ENCODE data around the gene RGS9BP. TPM values are rescaled to one million over a fixed set of nuclear protein-coding genes. Genes with fewer than 3 reads are reported as not detected.

Gene RGS9BP
- total RNA-seq, 1 experiment from 2014 or later, result 0.05 TPM

DNA sequence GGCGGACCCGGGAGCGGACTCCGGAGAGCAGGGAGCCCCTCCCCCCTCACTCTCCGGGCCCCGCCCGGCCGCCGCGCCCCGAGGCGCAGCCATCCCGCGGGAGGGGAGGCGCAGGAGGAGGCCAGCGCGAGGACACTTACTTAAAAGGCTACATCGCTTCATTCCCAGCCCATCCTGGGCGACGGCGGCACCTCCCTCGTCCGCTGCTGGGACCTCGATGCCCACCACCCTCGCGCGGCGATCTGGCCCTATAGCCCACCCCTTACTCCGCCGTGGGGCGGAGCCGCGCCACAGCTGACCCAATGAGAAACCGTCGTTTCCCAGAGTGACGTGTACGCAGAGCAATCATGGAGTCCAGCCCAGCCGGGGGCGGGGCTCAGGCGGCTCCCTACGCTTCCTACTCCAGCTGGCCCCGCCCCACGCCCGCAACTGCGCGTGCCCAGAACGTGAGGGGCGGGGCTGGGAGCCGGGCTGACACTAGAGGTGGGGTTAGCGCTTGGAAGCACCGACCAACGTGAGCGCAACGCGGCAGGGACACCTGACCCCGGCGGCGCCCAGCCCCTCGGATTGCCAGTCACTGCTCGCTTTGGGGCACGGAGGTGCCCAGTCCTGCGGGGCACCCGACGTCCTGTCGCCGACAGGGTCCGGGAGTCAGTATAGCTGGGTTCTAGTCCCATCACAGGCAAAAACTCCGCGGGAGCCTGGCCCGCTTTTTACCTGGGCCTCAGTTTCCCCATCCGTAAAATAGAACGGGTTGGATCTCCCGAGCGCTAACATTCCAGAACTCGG lies 523 bp upstream of the RGS9BP start, which contains the start of gene ANKRD27:
Gene ANKRD27 (minus strand): TSS at position 250 of the 789 bp plus-strand sequence. CDS start 16,165 bp downstream, outside the sequence.
- DNase-seq (ENCODE audit: low read depth in 1 of 2, low spot score in 2 of 2), result peak; percentile 98
- H3K27ac ChIP-seq, result no peak within 1 kb of the TSS
- no peaks in the 10 kb centered on the region for H3K9me3 ChIP-seq (replicated peaks)
- peaks cover 17% of the 10 kb centered on the region for H3K4me1 ChIP-seq (replicated peaks)
- peak within 1 kb of the TSS; percentile 91 for H3K4me3 ChIP-seq
- peaks cover 26% of the 10 kb centered on the region for H3K27me3 ChIP-seq (replicated peaks)
- H3K36me3 ChIP-seq, result peaks cover 7% of the 10 kb centered on the region; the same call in 1 of the 2 replicates

DNA sequence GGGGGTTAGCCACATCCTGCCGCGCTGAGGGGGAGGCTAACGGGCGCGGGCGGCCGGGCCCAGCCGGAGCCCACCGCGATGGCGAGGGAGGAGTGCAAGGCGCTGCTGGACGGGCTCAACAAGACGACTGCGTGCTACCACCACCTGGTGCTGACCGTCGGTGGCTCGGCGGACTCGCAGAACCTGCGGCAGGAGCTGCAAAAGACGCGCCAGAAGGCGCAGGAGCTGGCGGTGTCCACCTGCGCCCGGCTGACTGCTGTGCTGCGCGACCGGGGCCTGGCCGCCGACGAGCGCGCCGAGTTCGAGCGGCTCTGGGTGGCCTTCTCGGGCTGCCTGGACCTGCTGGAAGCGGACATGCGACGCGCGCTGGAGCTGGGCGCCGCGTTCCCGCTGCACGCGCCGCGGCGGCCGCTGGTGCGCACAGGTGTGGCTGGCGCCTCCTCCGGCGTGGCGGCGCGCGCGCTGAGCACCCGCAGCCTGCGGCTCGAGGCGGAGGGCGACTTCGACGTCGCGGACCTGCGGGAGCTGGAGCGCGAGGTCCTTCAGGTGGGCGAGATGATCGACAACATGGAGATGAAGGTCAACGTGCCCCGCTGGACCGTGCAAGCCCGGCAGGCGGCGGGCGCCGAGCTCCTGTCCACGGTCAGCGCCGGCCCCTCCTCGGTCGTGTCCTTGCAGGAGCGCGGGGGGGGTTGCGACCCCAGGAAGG lies 692 bp downstream of the RGS9BP start:
- Histone ChIP-seq H3K4me3 (peak overlapping the region; percentile 91), H3K27ac (no peak overlapping the region), H3K9me3 (replicated peaks) (no peaks in the 10 kb centered on the region), H3K4me1 (replicated peaks) (peaks cover 17% of the 10 kb centered on the region), H3K36me3 (peaks cover 6% of the 10 kb centered on the region; the same call in 1 of the 2 replicates), H3K27me3 (replicated peaks) (peaks cover 26% of the 10 kb centered on the region)
- DNase-seq (ENCODE audit: low read depth in 1 of 2, low spot score in 2 of 2), result no peak

DNA sequence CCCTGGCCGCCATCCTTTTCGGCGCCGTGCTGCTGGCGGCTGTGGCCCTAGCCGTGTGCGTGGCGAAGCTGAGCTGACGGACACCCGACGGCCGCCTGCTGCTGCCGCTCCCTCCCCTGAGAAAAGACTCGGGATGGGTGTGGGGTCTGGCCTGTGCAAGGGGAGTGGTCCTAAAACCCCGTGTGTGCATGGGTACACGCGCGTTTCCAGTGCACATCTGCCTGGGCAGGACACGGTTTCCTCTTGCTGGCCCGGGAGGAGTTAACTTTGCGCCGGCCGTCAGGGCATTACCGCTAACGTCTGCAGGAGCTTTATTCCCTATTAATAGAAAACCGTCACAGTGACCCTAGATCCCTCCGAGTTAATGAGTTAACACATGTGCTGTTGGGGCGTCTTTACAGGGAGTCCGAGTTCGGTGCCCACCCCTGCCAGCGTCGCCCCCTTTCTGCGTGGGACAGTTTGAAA lies 1.3 kb downstream of the RGS9BP start:
- Histone ChIP-seq H3K4me1 (replicated peaks) (peaks cover 17% of the 10 kb centered on the region), H3K36me3 (peaks cover 6% of the 10 kb centered on the region; the same call in 1 of the 2 replicates), H3K9me3 (replicated peaks) (no peaks in the 10 kb centered on the region), H3K4me3 (no peak overlapping the region), H3K27me3 (replicated peaks) (peaks cover 26% of the 10 kb centered on the region), H3K27ac (no peak overlapping the region)
- no peak for DNase-seq (ENCODE audit: low read depth in 1 of 2, low spot score in 2 of 2)

DNA sequence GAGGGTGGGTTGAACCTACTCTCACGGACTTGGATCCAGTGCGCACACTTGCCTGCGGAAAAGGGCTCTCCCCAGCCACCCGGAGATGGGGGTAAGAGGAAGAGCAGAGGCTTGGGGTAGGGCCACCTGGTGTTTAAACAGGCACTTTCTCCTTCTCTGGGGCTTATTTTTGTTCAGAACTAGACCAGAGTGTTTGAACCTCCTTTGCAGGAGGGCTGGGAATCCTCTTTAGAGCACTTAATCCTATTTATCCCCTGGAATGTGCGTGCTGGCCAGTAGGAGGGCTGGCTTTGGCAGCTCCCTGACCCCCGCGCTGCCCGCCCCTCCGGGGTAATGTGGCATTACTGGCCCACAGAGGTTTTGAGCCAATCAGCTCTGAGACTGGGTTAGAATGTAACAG lies 2.0 kb downstream of the RGS9BP start:
- H3K27ac ChIP-seq, result no peak overlapping the region
- no peaks in the 10 kb centered on the region for H3K9me3 ChIP-seq (replicated peaks)
- DNase-seq (ENCODE audit: low read depth in 1 of 2, low spot score in 2 of 2), result no peak
- peaks cover 33% of the 10 kb centered on the region for H3K27me3 ChIP-seq (replicated peaks)
- H3K4me1 ChIP-seq (replicated peaks), result peaks cover 17% of the 10 kb centered on the region
- H3K36me3 ChIP-seq, result peaks cover 6% of the 10 kb centered on the region; the same call in 1 of the 2 replicates
- no peak overlapping the region for H3K4me3 ChIP-seq

DNA sequence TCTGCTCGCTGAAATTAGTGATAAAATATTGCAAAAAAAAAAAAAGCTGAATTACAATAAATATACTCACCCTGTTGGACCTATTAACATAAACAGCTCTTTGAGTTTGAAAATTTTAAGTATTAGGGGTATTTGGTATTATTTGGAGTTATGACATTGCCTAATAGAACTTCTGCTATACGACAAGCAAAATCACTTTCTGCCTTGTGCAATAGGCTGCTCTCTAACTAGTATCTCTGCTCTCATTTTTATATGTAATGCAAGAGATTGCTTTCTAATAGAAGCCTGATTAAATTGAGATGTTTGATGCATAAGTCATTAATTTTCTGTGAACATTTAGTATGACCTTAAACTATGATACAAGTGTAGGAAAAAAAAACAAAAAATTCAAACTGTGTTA lies 5.3 kb downstream of the RGS9BP start:
- Histone ChIP-seq H3K27me3 (replicated peaks) (peaks cover 30% of the 10 kb centered on the region), H3K4me3 (no peak overlapping the region), H3K36me3 (no peaks in the 10 kb centered on the region), H3K9me3 (replicated peaks) (no peaks in the 10 kb centered on the region), H3K27ac (no peak overlapping the region), H3K4me1 (replicated peaks) (peaks cover 6% of the 10 kb centered on the region)
- no peak for DNase-seq (ENCODE audit: low read depth in 1 of 2, low spot score in 2 of 2)

DNA sequence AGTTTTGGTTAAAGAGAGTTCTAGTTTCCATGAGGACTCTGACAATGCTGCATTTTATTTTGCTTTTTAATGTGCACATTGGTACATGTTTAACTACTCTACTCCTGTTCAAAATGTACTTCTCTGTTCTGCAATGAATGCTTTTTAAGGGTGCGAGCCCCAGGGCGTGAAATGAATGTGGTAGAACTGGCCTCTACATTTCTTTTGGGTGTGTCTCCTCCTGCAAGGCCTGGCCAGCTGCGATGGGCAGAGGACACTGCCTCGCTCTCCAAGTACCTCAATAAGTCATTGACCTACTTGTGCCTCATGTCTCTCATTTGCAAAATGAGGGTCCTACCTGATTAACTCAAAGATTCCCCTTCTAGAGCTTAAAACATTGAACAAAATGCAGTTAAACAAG lies 6.7 kb downstream of the RGS9BP start:
- H3K9me3 ChIP-seq (replicated peaks), result no peaks in the 10 kb centered on the region
- H3K27me3 ChIP-seq (replicated peaks), result peaks cover 16% of the 10 kb centered on the region
- H3K4me3 ChIP-seq, result no peak overlapping the region
- H3K36me3 ChIP-seq, result no peaks in the 10 kb centered on the region
- DNase-seq (ENCODE audit: low read depth in 1 of 2, low spot score in 2 of 2), result no peak
- H3K27ac ChIP-seq, result no peak overlapping the region
- no peaks in the 10 kb centered on the region for H3K4me1 ChIP-seq (replicated peaks)

DNA sequence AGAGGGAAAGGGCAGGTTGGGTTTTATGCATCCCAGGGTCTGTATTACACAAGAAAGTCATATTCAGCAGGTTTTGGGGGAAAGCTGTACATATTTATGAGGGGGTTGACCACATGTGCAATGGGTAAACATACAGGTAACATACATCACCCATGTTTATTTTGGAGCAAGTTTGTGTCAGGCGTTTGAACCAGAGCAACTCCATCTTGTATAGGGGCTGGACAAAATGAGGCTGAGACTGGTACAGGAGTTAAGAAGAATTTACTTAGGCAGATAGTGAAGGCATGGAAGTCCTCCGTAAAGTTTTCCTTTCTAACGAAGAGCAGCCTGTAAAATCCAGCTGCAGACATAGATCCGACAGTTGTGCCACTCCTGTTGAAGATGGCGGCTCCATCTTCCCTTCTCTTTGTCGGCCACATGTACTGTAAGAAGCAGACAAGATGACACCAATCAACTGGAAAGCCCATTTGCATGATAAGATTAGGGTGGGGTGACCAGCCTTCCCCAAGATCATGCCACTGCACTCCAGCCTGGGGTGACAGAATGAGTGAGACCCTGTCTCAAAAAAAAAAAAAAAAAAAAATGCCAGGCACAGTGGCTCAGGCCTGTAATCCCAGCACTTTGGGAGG lies 11.3 kb downstream of the RGS9BP start:
- Histone ChIP-seq H3K27me3 (replicated peaks) (0 out of 2 replicates have a peak, but pooled peaks cover 6% of the 10 kb centered on the region), H3K36me3 (peaks cover 4% of the 10 kb centered on the region), H3K4me1 (replicated peaks) (peaks cover 9% of the 10 kb centered on the region), H3K9me3 (replicated peaks) (0 out of 2 replicates have a peak, but pooled peaks cover under 1% of the 10 kb centered on the region), H3K4me3 (no peak overlapping the region), H3K27ac (no peak overlapping the region)
- no peak for DNase-seq (ENCODE audit: low read depth in 1 of 2, low spot score in 2 of 2)

DNA sequence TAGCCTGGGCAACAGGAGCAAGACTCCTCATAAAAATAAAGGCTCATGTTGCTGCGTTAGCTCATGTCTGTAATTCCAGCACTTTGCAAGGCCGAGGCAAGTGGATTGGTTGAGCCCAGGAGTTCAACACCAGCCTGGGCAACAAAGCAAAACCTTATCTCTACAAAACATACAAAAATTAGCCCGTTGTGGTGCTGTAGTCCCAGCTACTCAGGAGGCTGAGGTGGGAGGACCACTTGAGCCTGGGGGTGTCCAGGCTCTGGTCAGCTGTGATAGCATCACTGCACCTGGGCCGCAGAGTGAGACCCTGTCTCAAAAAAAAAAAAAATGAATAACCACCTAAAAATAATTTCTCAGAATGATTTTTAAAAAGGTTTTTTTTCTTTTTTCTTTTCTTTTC lies 12.0 kb downstream of the RGS9BP start:
- Histone ChIP-seq H3K36me3 (peaks cover 11% of the 10 kb centered on the region), H3K4me3 (no peak overlapping the region), H3K27me3 (replicated peaks) (no peaks in the 10 kb centered on the region), H3K27ac (no peak overlapping the region), H3K9me3 (replicated peaks) (0 out of 2 replicates have a peak, but pooled peaks cover 4% of the 10 kb centered on the region), H3K4me1 (replicated peaks) (peaks cover 16% of the 10 kb centered on the region)
- no peak for DNase-seq (ENCODE audit: low read depth in 1 of 2, low spot score in 2 of 2)

DNA sequence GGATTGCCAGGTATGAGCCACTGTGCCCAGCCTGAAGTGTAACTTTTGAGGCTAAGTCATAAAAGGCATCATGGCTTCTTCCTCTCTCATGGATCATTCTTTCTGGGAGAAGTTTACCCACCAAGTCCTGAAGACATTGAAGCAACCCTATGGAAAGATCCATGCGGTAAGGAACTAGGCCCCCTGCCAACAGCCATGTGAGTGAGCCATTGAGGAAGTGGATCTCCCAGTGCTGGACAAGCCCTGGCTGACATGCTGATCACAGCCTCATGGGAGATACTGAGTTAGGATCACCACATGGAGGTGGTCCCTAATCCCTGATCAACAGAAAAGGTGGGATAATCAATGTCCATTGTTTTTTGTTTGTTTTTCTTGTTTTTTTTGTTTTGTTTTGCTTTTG lies 12.7 kb downstream of the RGS9BP start:
- H3K27me3 ChIP-seq (replicated peaks), result no peaks in the 10 kb centered on the region
- H3K4me3 ChIP-seq, result no peak overlapping the region
- peaks cover 17% of the 10 kb centered on the region for H3K36me3 ChIP-seq
- no peak for DNase-seq (ENCODE audit: low read depth in 1 of 2, low spot score in 2 of 2)
- H3K27ac ChIP-seq, result no peak overlapping the region
- peaks cover 22% of the 10 kb centered on the region for H3K4me1 ChIP-seq (replicated peaks)
- H3K9me3 ChIP-seq (replicated peaks), result peaks cover 6% of the 10 kb centered on the region; the same call in 1 of the 2 replicates

DNA sequence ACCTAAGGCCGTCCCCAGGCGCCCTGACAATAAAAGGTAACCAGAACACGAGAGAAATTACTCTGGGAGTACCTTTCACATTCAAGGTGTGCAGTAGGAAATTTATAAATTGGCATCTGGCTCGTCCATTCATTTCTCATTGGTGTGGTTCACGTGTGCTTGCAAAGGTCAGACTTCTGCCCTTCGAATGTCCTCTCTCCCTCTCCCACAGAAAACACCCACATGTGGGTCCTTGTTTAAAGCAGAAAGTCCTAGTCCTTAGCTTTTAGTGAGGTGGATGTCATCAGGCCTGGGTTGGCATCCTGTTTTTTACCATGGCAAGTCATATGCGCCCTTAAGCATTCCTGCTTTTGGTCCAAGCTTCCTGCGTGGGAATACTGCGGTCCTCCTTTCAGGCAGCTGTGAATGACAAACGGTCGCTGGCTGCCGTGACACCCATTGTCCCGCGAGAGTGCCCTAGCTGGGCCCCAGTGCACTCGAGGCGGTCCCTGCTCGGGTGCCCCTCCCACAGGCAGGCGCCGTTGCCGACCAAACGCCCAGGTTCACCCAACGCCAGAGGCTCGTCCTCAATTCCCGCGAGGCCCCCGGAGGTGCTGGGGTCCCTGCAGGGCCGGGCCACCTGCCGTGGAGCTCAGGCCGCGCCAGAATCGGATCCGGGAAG lies 15.8 kb downstream of the RGS9BP start, which contains the start of gene NUDT19:
Gene NUDT19 (plus strand): TSS at position 531 of the 661 bp plus-strand sequence. CDS start 140 bp downstream, outside the sequence.
- Histone ChIP-seq H3K27ac (peak within 1 kb of the TSS; percentile 67), H3K27me3 (replicated peaks) (no peaks in the 10 kb centered on the region), H3K4me1 (replicated peaks) (peaks cover 27% of the 10 kb centered on the region), H3K9me3 (replicated peaks) (peaks cover 8% of the 10 kb centered on the region; the same call in 1 of the 2 replicates), H3K4me3 (peak within 1 kb of the TSS; percentile 94), H3K36me3 (peaks cover 30% of the 10 kb centered on the region)
- DNase-seq (ENCODE audit: low read depth in 1 of 2, low spot score in 2 of 2), result peak; percentile 85 to 90

DNA sequence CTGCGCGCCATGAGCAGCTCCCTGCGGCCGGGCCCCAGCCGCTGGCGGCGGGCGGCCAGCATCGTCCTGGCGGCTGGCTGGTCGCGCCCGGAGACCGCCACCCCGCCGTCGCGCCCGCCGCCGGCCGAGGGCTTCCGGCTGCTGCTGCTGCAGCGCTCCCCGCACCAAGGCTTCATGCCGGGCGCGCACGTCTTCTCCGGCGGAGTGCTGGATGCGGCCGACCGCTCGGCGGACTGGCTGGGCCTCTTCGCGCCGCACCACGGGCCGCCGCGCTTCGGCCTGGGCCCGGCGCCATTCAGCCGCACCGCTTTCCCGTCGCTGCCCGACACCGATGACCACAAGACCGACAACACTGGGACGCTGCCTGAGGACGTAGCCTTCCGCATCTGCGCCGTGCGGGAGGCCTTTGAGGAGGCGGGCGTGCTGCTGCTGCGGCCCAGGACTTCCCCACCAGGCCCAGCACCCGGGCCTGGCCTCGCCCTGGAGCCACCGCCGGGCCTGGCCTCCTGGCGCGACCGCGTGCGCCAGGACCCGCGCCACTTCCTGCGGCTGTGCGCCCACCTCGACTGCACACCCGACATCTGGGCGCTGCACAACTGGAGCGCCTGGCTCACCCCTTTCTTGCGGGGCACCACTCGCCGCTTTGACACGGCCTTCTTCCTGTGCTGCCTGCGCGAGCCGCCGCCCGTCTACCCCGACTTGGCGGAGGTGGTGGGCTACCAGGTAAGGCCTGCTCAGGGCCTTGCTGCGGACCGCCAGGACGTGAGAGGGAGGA lies 16.5 kb downstream of the RGS9BP start:
- Histone ChIP-seq H3K4me3 (peak overlapping the region; percentile 94), H3K27me3 (replicated peaks) (no peaks in the 10 kb centered on the region), H3K36me3 (peaks cover 32% of the 10 kb centered on the region), H3K9me3 (replicated peaks) (peaks cover 8% of the 10 kb centered on the region; the same call in 1 of the 2 replicates), H3K4me1 (replicated peaks) (peaks cover 27% of the 10 kb centered on the region), H3K27ac (peak overlapping the region; percentile 67)
- peak; percentile 66 to 67 for DNase-seq (ENCODE audit: low read depth in 1 of 2, low spot score in 2 of 2)

DNA sequence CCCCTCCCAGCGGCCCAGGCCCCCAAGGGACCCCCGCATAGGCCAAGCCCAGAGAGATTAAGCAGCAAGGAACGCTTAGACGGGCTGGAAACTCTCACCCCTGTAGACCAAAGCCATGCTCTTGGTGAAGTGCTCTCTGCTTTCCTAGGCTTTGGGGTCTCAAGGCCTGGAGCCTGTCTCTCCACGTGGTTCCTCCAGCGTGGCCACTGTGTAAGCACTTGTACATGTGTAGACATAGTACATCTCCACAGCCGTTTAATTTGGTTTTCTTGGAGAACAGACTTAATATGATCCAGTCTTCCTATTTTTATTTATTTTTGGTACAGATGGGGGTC lies 17.0 kb downstream of the RGS9BP start:
- Histone ChIP-seq H3K4me3 (peak overlapping the region; percentile 94), H3K4me1 (replicated peaks) (peaks cover 27% of the 10 kb centered on the region), H3K36me3 (peaks cover 37% of the 10 kb centered on the region), H3K9me3 (replicated peaks) (peaks cover 8% of the 10 kb centered on the region; the same call in 1 of the 2 replicates), H3K27me3 (replicated peaks) (no peaks in the 10 kb centered on the region), H3K27ac (peak overlapping the region; percentile 67)
- DNase-seq (ENCODE audit: low read depth in 1 of 2, low spot score in 2 of 2), result no peak

Measured in SJSA1 (cell line).